GM18909 (cell line): Measurements from ENCODE around the gene TRIM3.

ENCODE experiments used
- ATAC-seq: cut with Tn5 transposase; IDR thresholded peaks from one replicate; pipeline ENCODE4 v1.9.1; 2021; ENCODE audit warnings: mild to moderate bottlenecking; ENCODE audit not compliant: unreplicated experiment, poor library complexity

The TRIM3 gene

DNA sequence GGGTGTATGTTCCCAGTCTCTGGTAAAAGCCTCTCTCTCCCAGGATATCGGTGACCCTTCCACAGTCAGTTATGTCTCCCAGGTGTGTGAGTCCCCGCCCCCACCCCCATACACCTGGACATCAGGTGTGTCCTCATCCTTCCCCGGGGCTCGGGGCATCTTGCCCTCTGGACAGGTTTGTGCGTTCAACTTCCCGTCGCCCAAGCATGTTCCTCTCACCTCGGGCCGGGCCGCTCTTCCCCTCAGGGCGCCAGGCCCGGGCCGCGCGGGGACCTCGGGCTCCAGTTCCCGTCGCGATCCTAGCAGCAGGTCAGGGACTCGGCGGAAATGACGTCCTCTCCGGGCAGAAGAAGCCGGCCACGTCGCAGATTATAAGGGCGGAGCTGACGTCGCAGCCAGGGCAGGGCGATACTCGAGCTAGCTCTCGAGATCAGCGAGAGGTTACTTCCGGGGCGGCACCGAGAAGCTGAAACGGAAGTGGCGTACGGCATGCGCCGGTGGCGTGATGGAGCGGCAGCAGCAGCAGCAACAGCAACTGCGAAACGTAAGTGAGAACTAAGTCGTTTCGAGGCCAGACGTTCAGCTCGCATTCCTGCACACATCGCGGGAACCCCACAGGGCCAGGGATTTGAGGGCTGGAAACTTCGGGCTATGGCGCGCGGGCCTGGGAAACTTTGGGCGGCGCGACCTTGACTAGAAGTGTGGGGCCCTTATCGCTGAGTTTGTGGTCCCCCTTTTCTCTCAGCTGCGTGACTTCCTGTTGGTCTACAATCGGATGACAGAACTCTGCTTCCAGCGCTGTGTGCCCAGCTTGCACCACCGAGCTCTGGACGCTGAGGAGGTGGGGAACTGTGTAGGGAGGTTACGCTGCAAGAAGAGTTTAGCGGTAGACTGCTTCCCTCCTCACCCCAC is 7.5 kb upstream of the TRIM3 start, which contains the start of the genes ARFIP2 and TIMM10B:
Gene ARFIP2 (minus strand): TSS at position 320 of the 912 bp plus-strand sequence. CDS start 910 bp downstream, outside the sequence.
Gene TIMM10B (plus strand): TSS at position 490 of the 912 bp plus-strand sequence. CDS start 16 bp downstream, at position 506.
- ATAC-seq = peak; percentile 99

- ATAC-seq = no peak
These were observed 6.7 kb upstream of the TRIM3 start for GRCh38 chr11:6480299-6480914.

- ATAC-seq = no peak
These were observed 2.8 kb upstream of the TRIM3 start for GRCh38 chr11:6476571-6476970.

DNA sequence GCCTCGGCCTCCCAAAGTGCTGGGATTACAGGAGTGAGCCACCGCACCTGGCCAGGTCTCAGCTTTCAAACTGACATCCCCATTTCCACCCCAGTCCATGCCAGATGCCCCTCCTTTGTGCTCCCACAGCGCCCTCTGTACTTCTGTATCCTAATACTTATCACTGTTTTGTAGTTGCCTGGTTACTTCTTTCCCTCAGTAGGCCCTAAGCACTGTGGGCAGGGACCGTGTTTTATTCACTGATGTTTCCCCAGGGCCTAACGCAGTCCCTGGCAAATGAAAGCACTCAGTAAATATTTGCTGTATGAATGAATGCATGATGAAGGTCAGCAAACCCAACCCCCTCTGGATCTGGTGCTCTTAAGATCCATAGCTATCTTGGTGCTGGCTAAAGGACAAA is 2.2 kb upstream of the TRIM3 start:
- no peak for ATAC-seq

DNA sequence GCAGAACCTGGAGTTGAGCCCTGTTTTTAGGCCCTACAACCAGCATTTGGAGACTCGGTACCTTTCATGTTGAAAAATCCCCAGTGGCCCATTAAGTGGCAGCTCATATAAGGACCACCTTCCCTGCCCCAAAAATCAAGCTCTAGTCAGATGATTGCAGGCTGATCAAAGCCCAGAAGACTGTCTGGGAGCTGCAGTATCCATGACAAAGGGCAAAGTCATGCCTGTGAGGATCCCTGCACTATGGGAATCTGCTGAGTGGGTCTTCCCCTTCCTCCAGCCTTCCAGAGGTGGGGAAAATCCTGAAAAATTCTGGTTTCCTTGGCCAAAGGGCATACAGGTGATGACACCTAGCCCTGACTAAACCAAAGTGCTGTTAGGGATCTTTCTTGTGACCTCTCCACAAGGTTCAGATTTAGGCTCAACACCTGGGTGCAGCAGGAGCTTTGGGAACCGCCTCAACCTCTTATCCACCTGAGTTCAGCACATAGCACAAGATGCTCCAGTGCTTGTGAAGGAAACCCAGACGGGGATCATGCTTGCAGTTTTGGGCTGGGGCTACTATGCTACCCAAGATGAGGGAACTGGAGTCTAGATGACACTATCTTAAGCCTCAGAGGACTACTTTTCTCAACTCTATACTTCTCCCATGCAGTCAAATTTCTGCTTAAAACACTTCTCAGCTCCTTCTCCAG is 1.2 kb upstream of the TRIM3 start:
- ATAC-seq = no peak

DNA sequence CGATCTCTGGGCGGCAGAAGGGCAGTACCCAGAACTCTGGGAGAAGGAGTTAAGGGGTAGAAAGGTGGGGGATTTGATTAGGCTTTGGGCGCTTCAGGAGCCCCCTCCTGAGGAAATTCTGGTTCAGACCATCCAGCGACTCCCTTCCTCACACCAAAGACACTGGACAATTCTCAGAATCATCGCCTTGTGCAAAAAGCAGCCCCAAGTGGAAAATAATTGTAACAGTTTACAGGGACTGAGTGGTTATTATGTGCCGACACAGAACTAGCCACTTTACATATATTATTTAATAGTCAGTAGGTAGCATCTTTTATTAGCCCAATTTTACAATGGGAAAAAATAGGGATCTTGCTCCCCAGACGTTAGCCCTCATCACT is 662 bp upstream of the TRIM3 start:
- no peak for ATAC-seq

DNA sequence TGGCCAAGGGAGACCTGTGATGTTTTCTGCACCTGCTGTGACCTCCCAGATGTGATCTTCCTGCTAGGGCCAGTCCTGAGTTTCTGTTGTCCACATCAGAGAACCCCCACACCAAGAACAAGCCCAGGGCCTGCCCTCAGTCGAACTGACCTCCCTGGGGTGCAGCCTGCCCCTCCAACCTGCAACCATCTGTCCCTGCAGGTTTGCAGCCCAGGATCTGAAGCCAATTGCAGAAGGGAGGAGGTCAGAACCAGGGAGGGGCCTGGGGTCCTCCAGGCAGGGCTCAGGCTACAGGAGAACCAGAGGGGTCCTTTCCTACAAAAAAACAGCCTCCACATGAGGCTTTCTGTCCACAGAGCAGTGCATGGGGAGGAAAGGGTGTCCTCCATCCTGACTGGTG is 807 bp downstream of the TRIM3 start:
- ATAC-seq = no peak

DNA sequence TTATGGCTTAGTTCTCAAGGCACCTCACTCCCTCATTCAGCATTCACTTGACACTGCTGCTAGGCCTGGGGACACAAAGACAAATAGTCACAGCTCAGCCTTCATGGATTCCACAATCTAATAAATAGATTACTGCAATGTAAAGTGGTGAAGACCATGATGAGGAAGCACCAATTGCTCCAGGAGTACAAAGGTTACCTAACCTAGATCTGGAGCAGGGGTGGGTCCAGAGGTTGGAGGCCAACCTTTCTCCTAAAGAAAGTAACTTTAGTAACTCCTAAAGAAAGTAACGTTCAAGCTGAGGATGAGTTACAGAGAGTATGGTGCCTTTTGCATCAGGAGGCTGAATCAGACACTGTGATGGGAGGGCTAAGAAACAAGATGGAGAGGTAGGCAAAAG is 4.1 kb downstream of the TRIM3 start:
- ATAC-seq = no peak

DNA sequence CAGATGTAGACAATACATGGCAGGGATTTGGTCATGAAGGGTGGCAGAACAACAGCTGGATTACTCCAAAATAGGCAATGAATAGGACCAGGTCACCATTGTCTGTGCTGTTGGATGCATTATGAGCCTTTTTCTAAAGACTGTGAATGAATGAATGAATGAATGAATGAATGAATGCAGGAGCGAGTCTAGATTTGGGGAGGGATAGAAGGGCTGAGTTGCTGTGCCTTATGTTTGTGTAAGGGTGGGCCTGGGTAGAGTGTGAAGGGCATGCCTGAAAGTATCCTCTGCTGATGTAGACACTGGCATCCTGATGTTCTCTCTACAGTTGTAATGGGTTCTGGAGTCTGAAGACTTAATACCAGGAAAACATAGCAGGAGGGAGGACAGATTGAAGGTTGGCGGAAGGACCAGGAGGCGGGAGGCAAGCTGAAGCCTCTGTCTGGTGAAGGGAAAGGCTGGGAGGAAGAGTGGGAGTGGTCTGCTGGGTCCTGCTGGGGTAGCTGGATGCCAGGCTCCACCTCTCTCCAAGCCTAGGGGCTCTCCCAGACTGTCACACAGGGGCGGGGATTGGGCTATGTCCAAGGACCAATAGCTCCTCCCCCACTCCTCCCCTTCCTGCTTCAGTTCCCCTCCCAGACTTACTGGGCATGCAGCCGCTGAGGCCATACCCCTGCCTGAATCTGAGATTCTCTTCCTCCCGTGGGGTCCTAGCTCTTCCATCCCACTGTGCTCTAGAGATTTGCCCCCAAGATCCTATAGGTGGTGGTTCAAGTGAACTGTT is 4.8 kb downstream of the TRIM3 start:
- peak; percentile 80 for ATAC-seq

DNA sequence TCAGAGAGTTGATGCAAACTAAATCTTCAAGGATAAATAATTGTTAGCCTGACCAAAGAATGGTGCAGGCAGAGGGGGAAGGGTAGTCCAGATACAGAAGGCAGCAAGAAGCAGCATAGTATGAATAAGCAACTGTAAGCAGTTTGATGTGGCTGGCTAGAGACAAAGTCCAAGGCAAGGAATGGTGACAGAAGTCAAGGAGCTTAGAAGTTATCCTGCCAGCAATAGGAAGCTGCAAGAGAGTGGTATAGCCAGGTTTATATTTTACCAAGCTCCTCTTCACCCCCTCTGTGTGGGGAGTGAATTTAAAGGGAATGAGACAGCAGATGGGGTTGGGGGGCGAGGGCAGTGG is 14.7 kb downstream of the TRIM3 start:
- ATAC-seq = no peak

DNA sequence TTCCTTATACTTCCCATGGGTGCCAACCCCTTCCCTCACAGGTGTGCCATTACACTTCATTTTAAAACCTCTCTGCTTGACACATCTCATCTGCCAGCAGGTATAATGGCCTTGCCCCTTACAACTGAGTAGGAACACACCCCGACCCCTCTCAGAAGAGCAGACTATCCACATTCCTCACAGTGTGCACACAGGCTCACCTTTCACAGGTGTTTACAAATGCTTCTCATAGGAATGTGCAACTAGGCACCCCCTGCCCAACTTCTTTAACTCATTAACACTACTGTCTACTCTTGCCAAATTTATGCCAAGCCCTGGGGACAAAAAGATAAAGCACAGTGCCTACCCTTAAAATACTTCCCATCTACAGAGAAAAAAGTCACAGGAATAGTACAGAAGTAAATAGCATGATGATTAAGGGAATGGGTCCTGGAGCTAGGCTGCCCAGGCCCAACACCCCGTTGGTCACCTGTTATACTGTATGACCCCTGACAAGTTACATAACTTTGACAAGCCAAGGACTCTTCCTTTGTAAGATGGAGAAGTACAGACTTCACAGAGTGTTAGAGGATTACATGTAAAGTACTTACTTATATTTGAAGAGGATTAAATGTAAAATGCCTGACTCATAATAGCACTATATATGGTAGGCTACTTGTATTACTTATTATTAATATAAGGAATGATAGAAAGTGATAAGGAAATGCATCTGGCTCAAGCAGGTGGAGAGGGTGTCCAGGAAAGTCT is 15.2 kb downstream of the TRIM3 start:
- ATAC-seq = no peak

DNA sequence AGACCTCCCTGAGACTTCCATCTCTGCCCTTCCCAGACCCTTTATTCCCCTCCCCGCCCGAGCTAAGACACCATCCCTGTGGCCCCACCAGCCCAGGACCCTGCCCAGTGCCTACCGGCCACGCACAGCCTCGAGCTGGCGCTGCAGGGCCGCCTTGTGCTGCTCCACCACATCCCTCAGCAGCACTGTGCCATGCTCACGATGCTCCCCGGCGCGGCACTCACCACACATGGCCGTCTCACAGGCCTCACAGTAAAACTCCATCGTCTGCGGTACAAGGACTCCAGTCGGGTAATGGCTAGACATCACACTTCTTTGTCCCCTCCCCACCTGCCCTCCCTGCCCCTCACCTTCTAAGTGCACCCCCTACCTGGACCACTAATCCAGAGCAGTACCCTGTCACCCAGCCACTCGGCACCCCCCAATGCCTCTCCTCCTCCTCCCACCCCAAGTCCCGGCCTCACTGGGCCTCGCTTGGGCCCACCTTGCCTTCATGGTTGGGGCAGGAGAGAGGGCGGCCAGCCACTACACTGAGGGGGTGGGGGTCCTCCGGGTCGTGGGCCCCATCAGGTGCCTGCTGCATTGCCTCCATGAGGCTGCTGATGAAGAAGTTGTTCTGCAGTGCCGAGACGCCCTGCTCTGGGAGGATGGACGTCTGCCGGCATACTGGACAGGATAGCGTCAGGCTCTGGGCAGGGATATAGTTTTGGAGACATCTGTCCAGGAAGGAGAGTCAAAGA is 16.0 kb downstream of the TRIM3 start:
- no peak for ATAC-seq

DNA sequence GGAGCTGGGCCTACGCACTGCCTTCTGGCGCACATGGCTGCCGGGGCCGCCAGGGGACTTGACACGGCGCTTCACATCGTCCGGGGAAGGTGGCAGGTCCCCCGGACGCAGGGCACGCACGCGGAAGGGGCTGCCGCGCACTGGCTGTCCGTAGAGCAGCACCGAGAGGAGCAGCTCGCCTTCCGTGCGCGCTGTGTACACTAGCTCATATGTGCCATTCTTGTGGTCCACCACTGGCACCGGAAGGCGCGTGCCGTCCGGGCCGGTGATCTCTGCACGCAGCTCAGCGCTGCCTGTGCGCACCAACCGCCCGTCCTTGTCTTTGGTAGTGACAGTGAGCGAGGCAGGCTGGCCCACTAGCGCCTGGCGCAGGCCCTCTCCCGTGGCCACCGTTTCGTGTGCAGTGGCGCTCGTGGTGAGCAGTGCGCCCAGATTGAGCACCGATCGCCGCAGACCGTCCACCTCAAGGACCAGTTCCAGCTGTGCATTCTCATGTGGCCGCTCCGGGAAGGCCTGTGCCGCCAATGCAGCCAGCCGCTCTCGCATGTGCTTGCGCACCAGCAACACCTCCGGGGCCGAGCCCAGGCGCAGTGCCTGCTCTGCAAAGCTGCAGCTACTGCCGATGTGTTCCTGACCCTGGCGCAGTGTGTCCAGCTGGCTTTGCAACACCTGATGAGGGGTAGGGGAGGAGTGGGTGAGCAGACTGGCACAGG is 17.2 kb downstream of the TRIM3 start:
- ATAC-seq = no peak

DNA sequence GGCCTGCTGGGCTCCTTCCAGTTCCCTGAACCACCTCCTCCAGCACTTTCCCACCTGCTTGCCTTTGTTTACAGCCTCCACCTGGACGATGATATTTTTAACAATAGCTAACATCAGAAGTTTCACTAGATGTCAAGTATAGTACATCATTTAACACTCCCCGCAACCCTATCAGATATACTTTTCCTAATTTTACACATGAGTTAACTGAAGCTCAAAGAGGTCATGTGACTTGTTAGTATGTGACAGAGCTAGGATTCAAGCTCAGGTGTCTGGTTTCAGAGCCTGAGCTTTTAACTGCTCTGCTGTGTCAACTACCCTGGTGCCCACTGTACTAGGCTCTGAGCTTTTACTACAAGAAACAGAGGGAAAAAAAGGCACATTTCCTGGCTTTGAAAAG is 18.7 kb downstream of the TRIM3 start:
- ATAC-seq = no peak

DNA sequence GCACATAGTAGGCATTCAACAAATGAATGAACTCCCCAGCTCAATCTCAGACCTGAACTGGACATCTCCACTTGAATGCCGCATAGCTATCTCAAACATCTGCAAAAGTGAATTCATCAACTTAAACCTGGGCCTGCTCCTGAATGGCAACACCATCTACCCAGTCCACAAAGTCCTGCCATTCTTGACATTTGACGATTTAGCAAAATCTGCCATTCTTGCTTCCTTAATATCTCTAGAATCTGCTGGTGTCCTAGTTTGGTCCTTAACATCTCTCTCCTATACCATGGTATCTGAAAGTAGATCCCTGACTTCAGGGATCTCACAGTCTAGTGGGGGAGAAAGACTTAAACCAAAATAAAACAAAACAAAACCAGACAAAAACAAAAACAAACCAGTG is 20.6 kb downstream of the TRIM3 start:
- ATAC-seq = no peak

DNA sequence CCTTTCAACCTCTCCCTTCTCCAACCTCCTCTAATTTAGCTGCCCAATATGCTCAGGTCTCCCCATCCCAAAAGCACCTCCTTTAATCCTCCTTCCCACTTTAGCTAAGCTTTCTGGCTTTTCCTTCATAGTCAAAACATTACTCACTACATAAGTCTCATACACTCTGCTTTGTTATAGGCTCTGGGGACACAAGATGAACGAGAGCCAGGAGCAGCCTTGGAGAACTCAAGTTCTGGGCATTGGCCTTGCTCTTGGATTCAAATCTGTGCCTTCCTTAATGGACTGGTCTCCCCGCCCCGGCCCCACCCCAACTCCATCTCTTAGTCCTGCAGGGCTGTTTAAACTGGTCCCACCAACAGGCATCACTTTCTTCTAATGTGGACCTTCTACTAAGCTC is 21.5 kb downstream of the TRIM3 start:
- no peak for ATAC-seq

DNA sequence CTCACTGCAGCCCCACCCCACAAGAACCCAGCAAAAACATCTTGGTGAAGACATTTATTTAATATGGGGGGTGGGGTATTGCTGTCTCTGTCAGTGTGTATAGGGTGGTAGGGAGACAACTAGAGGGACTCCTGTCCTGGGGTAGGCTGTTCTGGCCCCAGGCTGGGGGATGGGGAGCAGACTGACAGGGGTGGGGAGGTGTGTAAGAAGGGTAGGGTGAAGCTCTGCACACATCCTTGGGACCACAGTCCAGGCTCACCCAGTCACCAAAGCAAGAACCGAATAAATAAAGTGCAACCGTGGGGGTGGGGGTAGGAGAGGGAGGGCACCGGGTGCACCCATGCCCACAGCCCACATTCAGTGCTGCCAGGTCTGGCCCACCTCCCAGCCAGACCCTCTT is 25.2 kb downstream of the TRIM3 start:
- ATAC-seq = no peak

DNA sequence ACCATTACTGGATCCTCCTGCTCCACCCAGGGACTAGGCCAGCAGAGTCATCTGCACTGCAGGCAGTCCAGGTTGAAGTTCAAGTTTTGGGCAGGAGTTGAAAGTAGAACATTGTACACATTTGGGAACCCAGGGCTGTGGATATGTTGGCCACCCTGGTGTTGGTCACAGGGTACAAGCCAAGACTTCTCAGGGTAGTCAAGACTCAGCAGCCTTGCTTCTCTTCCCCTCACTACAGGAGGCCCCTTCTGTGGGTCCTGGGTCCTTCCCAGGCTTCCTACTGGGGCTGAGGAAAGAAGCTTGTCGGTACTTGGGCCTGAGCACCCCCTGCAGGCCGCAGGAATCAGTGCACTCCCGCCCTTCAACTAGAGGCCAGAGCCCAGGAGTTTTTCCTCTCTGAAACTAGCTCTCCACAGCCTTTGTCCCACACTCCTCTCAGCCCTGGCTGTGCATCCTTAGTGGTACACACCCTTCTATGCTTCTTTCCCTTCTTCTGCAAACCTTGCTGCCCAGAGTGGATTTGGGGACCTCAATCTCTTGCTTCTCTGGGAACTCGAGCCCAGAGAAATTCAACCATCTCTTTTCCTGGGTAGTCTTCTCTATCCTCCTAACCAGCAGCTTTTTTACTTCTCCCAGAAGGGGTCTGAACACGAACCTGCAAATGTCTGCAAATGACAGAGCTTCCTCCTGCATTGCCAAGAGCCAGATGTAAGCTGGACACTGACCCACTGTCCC is 30.3 kb downstream of the TRIM3 start:
- peak; percentile 83 for ATAC-seq
